ENCODE data around the gene RAI1.

DNA sequence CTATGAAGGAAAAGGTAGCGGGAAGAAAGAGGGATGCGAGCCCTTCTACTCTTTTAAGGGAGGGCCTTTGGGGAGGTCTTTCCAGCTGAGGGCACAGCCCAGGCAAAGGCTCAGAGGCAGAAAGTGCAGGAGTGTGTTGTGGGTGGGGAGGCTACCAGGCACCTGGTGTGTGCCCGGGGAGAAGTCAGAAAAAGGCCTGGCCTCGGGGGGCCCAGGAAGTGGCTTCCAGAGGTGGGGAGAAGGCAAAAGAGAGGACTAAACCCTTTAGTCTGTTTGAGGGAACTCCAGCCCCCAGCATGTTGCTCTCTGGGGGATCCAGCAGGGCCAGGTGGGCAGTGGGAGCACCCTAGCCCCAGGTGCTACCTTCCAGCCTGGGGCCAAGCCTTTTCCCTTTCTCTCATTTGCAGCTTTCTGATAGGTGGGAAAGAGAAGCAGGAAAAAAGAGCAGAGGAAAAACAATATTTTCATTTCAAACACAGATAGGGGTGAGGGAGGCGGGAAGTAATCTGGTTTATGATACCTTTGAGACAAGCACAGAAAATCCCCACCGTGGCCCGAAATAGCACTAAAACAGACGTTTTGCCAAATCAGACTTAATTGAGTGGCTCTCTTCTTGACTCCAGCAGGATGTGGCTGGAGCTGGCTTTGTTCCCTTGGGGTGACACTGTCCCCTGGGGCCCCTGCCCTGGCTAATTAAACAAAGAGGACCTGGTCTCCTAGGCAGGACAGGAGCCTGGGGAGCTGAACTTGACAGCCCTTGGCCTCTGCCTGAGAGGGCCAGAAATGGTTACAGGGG is 10.4 kb downstream of the RAI1 start:
- TF ChIP-seq, protein P1, sequence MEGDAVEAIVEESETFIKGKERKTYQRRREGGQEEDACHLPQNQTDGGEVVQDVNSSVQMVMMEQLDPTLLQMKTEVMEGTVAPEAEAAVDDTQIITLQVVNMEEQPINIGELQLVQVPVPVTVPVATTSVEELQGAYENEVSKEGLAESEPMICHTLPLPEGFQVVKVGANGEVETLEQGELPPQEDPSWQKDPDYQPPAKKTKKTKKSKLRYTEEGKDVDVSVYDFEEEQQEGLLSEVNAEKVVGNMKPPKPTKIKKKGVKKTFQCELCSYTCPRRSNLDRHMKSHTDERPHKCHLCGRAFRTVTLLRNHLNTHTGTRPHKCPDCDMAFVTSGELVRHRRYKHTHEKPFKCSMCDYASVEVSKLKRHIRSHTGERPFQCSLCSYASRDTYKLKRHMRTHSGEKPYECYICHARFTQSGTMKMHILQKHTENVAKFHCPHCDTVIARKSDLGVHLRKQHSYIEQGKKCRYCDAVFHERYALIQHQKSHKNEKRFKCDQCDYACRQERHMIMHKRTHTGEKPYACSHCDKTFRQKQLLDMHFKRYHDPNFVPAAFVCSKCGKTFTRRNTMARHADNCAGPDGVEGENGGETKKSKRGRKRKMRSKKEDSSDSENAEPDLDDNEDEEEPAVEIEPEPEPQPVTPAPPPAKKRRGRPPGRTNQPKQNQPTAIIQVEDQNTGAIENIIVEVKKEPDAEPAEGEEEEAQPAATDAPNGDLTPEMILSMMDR (conservative IDR thresholded peaks at IDR 0.05) = no peak
- no peak for TF ChIP-seq ZFX (IDR thresholded peaks at IDR 0.05)

Measured in C4-2B (cell line).